T47D (cell line): ENCODE results near the gene SNAI3.

Experiments
- DNase-seq, 2 experiments: peaks; one replicate each; pipeline versions ENCODE4 v3.0.0 to v3.0.0-alpha.2; 2011 to 2012; ENCODE audit warnings: low read depth in 1 of 2, low spot score in 1 of 2
- JUND ChIP-seq: IDR thresholded peaks from 2 replicates; pipeline ENCODE4 v1.6.1; 2012; ENCODE audit warnings: low read depth
- in situ Hi-C: cut with HindIII; loops from 2 replicates; pipeline ENCODE4 v1.10.0; 2016; ENCODE audit warnings: low sequenced_read_pairs, low pct_unique_long_range_greater_than_20kb

SNAI3 gene

GRCh38 chr16:88726408-88726749 is 40.1 kb upstream of the SNAI3 start:
- in situ Hi-C loops: no loop called here
- DNase-seq: no peak
- TF ChIP-seq JUND: no peak

- TF ChIP-seq JUND: no peak
- no peak for DNase-seq
- in situ Hi-C loops: no loop called here
Observed at GRCh38 chr16:88725609-88726407, 39.5 kb upstream of the SNAI3 start.

GRCh38 chr16:88724855-88725555 is 38.7 kb upstream of the SNAI3 start:
- in situ Hi-C loops: no loop called here
- no peak for TF ChIP-seq JUND
- no peak for DNase-seq

- TF ChIP-seq JUND: no peak
- DNase-seq: no peak
- in situ Hi-C loops: no loop called here
Observed at GRCh38 chr16:88723911-88724310, 37.6 kb upstream of the SNAI3 start.

- no peak for TF ChIP-seq JUND
- in situ Hi-C loops: no loop called here
- DNase-seq: no peak
Observed at GRCh38 chr16:88723507-88723887, 37.2 kb upstream of the SNAI3 start.

DNA sequence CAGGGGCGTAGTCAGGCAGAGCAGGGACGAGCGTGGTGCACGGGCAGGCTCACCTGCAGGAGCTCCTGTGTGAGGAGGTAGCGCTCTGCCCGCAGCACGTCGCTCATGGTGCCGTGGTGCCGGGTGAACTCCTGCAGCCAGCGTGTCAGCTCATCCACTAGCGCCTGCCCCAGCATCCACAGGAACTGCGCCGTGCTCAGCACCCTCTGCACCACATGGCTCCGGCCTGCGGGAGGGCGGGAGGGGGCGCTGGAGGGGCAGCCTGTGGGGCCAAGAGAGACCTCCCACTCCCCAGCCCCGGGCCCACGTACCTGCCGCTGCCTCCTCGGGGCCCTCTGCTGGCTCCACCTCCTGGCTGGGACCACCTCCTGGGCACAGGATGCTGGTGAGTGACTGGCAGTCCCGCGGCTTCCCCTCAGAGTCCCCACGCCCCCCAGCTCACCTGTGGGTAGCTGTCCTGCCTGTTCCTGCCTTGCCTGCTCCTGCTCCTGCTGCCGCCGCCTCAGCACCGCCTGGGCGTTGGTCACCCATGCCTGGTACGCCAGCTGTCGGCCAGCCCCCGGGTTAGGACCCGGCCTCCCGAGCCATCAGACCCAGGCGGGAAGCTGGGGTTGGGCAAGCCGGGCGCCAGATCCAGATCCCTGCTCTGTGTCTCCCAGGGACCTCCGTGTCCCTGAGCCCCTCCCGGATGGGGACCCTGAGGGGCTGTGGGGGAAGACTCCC is 36.6 kb upstream of the SNAI3 start:
- TF ChIP-seq JUND: no peak
- DNase-seq: no peak
- in situ Hi-C loops: no loop called here

GRCh38 chr16:88721815-88722755 is 35.8 kb upstream of the SNAI3 start:
- TF ChIP-seq JUND: no peak
- in situ Hi-C loops: no loop called here

DNA sequence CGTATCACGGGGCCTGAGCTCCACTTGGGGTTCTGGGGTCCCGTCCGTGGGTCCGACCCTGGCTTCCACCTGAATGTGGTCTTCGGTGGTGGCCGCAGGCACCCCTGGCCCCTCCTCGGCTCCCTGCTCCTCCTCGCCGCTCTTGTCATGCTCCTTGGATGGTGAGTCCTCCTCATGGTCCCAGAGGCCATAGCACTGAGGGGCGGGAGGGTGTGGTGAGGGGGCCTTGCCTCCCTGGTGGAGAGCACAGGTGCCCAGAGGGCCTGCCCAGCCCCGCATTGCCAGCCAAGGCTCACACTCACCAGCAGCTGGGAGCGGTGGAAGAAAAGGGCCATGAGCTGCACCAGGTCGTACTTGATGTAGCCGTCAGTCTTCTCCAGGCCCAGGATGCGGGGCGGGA is 34.9 kb upstream of the SNAI3 start:
- DNase-seq: no peak
- no peak for TF ChIP-seq JUND
- in situ Hi-C loops: no loop called here

More at GRCh38 chr16:88721815-88722755, 35.8 kb upstream of the SNAI3 start:
- DNase-seq: no peak

GRCh38 chr16:88720396-88720970 is 34.2 kb upstream of the SNAI3 start:
- DNase-seq: no peak
- TF ChIP-seq JUND: no peak
- in situ Hi-C loops: no loop called here

DNA sequence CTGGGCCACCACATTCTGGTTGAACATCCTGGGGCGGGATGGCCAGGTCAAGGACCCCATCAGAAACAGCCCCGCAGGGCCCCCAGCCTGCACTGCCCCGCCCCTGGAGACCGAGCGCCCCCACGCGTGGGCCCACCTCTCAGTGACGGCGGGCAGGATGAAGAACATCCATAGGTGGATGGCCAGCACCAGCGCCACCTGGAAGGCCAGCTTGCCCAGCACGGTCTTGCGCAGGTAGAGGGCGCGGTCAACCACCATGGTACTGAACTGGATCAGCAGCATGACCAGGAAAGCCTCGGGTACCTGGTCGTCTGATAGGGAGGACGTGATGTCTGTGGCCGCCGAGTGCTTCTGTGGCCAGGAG is 33.6 kb upstream of the SNAI3 start:
- in situ Hi-C loops: no loop called here
- no peak for TF ChIP-seq JUND
- no peak for DNase-seq

GRCh38 chr16:88719267-88719932 is 33.1 kb upstream of the SNAI3 start:
- DNase-seq: no peak
- TF ChIP-seq JUND: no peak
- in situ Hi-C loops: no loop called here
